ENCODE results near the gene SPEM2.
"Not testable (repeated sequence)": the region's sequence is repeated elsewhere in the genome, so short reads cannot be mapped to it uniquely, and the experiment has no call there.

SPEM2 gene

GRCh38 chr17:7466318-7466638 is 40.9 kb downstream of the SPEM2 start:
- DNase-seq (ENCODE audit: low read depth in 1 of 2, low spot score in 1 of 2) = no peak
- in situ Hi-C loops (cut with HindIII; ENCODE audit: low pct_unique_long_range_greater_than_20kb, low sequenced_read_pairs) = no loop called here
- no peak for TF ChIP-seq JUND (IDR thresholded peaks at IDR 0.05; ENCODE audit: low read depth)

- in situ Hi-C loops (cut with HindIII; ENCODE audit: low pct_unique_long_range_greater_than_20kb, low sequenced_read_pairs) = no loop called here
- no peak for DNase-seq (ENCODE audit: low read depth in 1 of 2, low spot score in 1 of 2)
- TF ChIP-seq JUND (IDR thresholded peaks at IDR 0.05; ENCODE audit: low read depth) = no peak
These were observed 41.4 kb downstream of the SPEM2 start for GRCh38 chr17:7466639-7467341.

GRCh38 chr17:7467498-7467897 is 42.1 kb downstream of the SPEM2 start:
- no peak for DNase-seq (ENCODE audit: low read depth in 1 of 2, low spot score in 1 of 2)
- TF ChIP-seq JUND (IDR thresholded peaks at IDR 0.05; ENCODE audit: low read depth) = no peak
- in situ Hi-C loops (cut with HindIII; ENCODE audit: low pct_unique_long_range_greater_than_20kb, low sequenced_read_pairs) = no loop called here

GRCh38 chr17:7468290-7468689 is 42.9 kb downstream of the SPEM2 start:
- in situ Hi-C loops (cut with HindIII; ENCODE audit: low pct_unique_long_range_greater_than_20kb, low sequenced_read_pairs) = no loop called here
- no peak for TF ChIP-seq JUND (IDR thresholded peaks at IDR 0.05; ENCODE audit: low read depth)
- DNase-seq (ENCODE audit: low read depth in 1 of 2, low spot score in 1 of 2) = no peak

- TF ChIP-seq JUND (IDR thresholded peaks at IDR 0.05; ENCODE audit: low read depth) = no peak
- in situ Hi-C loops (cut with HindIII; ENCODE audit: low pct_unique_long_range_greater_than_20kb, low sequenced_read_pairs) = no loop called here
- DNase-seq (ENCODE audit: low read depth in 1 of 2, low spot score in 1 of 2) = no peak
These were observed 43.5 kb downstream of the SPEM2 start for GRCh38 chr17:7468804-7469389.

- DNase-seq (ENCODE audit: low read depth in 1 of 2, low spot score in 1 of 2) = not testable (repeated sequence)
These were observed 44.4 kb downstream of the SPEM2 start for GRCh38 chr17:7469843-7470242.

GRCh38 chr17:7470457-7470973 is 45.1 kb downstream of the SPEM2 start:
- in situ Hi-C loops (cut with HindIII; ENCODE audit: low pct_unique_long_range_greater_than_20kb, low sequenced_read_pairs); DNase-seq (ENCODE audit: low read depth in 1 of 2, low spot score in 1 of 2): not testable (repeated sequence)

More at GRCh38 chr17:7469843-7470242, 44.4 kb downstream of the SPEM2 start:
- in situ Hi-C loops (cut with HindIII; ENCODE audit: low pct_unique_long_range_greater_than_20kb, low sequenced_read_pairs) = not testable (repeated sequence)

- no peak for TF ChIP-seq JUND (IDR thresholded peaks at IDR 0.05; ENCODE audit: low read depth)
- DNase-seq (ENCODE audit: low read depth in 1 of 2, low spot score in 1 of 2) = no peak
- in situ Hi-C loops (cut with HindIII; ENCODE audit: low pct_unique_long_range_greater_than_20kb, low sequenced_read_pairs) = no loop called here
These were observed 46.3 kb downstream of the SPEM2 start for GRCh38 chr17:7471729-7472128.

GRCh38 chr17:7474767-7475166 is 49.4 kb downstream of the SPEM2 start:
- in situ Hi-C loops (cut with HindIII; ENCODE audit: low pct_unique_long_range_greater_than_20kb, low sequenced_read_pairs); DNase-seq (ENCODE audit: low read depth in 1 of 2, low spot score in 1 of 2): not testable (repeated sequence)

- in situ Hi-C loops (cut with HindIII; ENCODE audit: low pct_unique_long_range_greater_than_20kb, low sequenced_read_pairs) = no loop called here
- DNase-seq (ENCODE audit: low read depth in 1 of 2, low spot score in 1 of 2) = no peak
- no peak for TF ChIP-seq JUND (IDR thresholded peaks at IDR 0.05; ENCODE audit: low read depth)
These were observed 50.5 kb downstream of the SPEM2 start for GRCh38 chr17:7475764-7476422.

GRCh38 chr17:7476494-7476893 is 51.1 kb downstream of the SPEM2 start:
- DNase-seq (ENCODE audit: low read depth in 1 of 2, low spot score in 1 of 2) = no peak
- TF ChIP-seq JUND (IDR thresholded peaks at IDR 0.05; ENCODE audit: low read depth) = no peak
- in situ Hi-C loops (cut with HindIII; ENCODE audit: low pct_unique_long_range_greater_than_20kb, low sequenced_read_pairs) = no loop called here

GRCh38 chr17:7476951-7477350 is 51.5 kb downstream of the SPEM2 start:
- no peak for TF ChIP-seq JUND (IDR thresholded peaks at IDR 0.05; ENCODE audit: low read depth)
- no peak for DNase-seq (ENCODE audit: low read depth in 1 of 2, low spot score in 1 of 2)
- in situ Hi-C loops (cut with HindIII; ENCODE audit: low pct_unique_long_range_greater_than_20kb, low sequenced_read_pairs) = no loop called here
